Fibroblast of pulmonary artery (primary cell): ENCODE data around the gene MXD4.

Experiments used
- DNase-seq: peaks from one replicate; pipeline ENCODE4 v3.0.0-alpha.2; 2010; ENCODE audit warnings: low read depth
- H3K4me3 ChIP-seq: replicated peaks from 2 replicates; pipeline ENCODE4 v1.5.1; 2011; ENCODE audit warnings: low read depth, mild to moderate bottlenecking, control low read depth, low read length, moderate library complexity
- TF ChIP-seq, protein P1 (sequence below): IDR thresholded peaks from 2 replicates; pipeline ENCODE4 v1.5.1; 2011; ENCODE audit warnings: mild to moderate bottlenecking, control low read depth, low read length, inconsistent platforms; ENCODE audit errors: missing control alignments

The MXD4 gene

DNA sequence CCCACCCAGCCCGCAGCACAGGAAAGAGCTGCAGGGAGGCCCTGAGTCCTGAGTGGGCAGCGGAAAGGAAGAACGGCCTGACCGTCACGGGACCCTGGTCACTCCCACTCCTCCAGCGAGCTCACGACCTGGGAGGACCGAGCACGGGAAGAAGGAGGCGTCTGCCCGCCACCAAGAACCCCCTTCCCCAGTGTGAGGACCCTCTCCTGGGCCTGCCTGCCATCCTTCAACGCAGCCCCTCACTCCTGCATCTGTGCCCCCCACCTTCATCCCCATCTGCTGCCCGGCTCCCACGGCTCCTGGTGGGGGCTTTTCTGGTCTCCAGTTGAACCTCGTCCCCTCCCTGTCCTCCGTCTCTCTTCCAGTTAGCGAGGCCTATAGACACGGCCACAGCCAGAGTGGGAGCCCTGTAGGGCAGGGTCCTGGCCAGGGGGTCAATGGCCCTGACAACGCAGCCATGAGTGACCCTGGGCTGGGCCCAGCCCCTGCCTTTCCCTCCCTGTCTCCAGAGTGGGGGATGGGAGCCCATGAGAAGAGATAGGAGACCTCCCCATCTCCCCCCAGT, 41.3 kb upstream of the MXD4 start:
- no peak overlapping the region for H3K4me3 ChIP-seq
- DNase-seq: no peak

DNA sequence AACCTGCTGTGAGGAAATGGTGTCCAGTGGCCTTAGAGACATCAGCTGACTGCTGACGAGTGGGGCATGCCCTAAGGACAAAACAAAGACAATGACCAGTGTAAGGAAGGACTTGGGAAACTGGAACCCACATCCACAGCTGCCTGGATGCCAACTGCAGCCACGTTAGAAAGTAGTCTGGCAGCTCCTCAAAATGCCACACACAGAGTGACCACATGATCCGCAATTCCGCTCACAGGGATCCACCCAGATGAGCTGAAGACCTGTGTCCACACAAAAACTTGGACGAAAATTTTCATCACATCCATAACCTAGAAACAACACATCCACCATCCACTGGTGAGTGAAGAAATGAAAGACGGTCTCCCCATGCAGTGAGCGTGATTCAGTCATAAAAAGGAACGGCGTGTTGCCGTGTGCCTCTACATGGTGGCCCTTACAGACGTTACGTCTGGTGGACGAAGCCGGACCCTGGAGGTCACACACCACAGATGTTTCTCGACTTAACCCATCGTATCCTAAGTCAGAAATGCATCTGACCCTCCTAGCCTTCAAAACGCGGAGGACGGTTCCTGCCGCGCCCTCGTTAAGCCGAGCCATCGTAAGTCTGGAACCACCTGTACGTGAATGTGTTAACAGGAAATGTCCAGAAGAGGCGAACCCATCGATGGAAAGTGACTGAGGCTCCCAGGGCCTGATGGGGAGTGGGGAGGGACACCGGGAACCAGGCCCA, 40.6 kb upstream of the MXD4 start:
- DNase-seq: no peak
- no peak overlapping the region for H3K4me3 ChIP-seq
- TF ChIP-seq, protein P1, sequence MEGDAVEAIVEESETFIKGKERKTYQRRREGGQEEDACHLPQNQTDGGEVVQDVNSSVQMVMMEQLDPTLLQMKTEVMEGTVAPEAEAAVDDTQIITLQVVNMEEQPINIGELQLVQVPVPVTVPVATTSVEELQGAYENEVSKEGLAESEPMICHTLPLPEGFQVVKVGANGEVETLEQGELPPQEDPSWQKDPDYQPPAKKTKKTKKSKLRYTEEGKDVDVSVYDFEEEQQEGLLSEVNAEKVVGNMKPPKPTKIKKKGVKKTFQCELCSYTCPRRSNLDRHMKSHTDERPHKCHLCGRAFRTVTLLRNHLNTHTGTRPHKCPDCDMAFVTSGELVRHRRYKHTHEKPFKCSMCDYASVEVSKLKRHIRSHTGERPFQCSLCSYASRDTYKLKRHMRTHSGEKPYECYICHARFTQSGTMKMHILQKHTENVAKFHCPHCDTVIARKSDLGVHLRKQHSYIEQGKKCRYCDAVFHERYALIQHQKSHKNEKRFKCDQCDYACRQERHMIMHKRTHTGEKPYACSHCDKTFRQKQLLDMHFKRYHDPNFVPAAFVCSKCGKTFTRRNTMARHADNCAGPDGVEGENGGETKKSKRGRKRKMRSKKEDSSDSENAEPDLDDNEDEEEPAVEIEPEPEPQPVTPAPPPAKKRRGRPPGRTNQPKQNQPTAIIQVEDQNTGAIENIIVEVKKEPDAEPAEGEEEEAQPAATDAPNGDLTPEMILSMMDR: no peak

More for the DNA sequence above, 41.3 kb upstream of the MXD4 start:
- TF ChIP-seq, protein P1: no peak

DNA sequence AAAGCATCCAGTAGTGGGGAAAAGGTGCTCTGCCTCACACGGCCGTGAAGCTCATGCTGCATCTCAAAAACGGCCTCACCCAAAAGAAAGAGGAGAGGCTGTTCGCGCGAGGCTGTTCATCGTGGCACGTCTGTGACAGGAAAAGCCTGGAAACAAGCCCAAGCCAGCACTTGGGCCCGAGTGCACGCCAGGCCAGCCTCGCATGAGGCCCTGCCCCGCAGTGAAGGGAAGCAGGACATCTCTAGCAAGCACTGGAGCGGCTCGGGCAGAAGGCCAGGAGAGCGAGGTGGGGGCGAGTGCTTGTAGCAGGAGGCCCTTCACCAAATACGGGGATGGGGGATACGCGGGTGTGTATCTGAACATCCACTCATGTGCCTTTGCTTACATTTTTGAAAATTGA, 39.9 kb upstream of the MXD4 start:
- DNase-seq: peak; percentile 17
- no peak overlapping the region for H3K4me3 ChIP-seq
- TF ChIP-seq, protein P1: no peak

DNA sequence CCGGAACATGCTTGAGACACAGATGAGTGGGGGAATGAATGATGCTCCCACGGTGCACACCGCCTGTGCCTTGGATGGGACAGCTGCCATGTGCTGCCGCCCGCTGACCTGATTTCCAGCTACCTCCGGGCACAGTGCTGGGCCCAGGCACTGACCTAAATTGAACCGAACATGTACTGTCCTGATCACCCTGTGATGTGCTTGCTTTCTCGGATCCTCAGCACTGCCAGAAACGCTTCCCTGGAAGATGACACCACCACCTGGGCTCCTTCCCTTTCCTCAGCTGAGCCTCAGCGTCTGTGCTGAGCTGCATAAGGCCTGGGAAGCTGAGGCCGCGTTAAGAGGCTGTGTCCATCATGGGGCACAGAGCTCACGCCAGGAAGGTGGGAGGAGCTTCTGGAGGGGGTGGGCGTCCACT, 39.3 kb upstream of the MXD4 start:
- no peak overlapping the region for H3K4me3 ChIP-seq
- TF ChIP-seq, protein P1: no peak
- DNase-seq: no peak

DNA sequence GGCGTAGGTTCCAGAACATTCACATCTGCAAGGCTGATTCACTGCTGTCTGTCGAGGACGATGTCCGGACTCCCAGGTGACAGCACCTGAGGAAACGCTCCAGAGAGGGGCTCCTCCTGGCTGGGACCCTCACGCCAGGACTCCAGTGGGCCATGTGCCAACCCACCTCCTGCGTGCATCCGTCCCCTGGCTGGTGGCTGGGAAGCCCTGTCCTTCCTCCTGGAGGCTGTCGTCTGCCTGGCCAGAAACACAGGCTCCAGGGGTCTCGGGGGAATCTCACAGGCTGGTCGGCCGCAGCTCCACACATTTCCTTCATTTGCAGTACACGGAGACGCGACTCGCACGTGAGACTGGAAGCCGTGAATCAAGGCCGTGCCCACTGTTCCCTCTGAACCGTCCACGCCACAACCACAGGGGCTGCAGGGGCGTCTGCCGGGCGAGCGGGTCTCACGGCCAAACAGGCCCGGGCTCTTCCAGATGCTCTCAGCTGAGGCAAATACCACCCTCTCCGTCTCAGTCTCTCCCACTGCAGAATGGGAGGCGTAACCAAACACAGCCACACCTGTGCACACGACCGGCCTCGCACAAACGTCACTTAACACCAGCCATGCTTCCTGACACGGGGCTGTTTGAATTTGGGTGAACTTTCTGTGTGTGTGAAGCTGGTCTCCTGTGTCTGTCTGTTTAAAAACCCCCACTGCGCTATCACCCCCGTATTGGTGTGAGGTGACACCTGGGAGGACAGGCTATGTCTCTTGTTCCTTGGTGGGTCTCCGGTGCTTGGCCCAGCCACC, 38.7 kb upstream of the MXD4 start:
- TF ChIP-seq, protein P1: no peak
- no peak overlapping the region for H3K4me3 ChIP-seq
- no peak for DNase-seq

DNA sequence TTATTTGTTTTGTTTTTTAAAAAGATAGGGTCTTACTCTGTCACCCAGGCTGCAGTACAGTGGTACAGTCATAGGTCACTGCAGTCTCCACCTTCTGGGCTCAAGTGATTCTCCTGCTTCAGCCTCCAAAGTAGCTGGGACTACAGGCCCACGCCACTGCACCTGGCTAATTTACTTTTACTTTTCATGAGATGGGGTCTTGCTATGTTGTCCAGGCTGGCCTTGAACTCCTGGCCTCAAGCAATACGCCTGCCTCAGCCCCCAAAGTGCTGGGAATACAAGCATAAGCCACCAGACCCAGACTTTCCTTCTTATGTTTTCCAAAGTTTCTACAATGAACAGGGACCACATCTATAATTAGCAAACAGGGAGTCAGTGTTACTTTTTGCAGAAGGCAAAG, 37.9 kb upstream of the MXD4 start:
- no peak for DNase-seq
- H3K4me3 ChIP-seq: no peak overlapping the region
- TF ChIP-seq, protein P1: no peak
